Heart right ventricle (tissue), 16 donors: ENCODE data around the gene ANXA6. TPM values are rescaled to one million over a fixed set of nuclear protein-coding genes. Genes with fewer than 3 reads are reported as not detected.
"Not testable (repeated sequence)": the region's sequence is repeated elsewhere in the genome, so short reads cannot be mapped to it uniquely, and the experiment has no call there.

ENCODE experiments used
- ATAC-seq, 8 donors: fragments of 200-7000 bp; cut with Tn5 transposase; one replicate each; pipeline ENCODE4 v1.9.1; 2020; ENCODE audit warnings: mild to moderate bottlenecking in 8 of 8, moderate library complexity in 8 of 8, moderate number of reproducible peaks in 1 of 8
- DNase-seq, 2 donors: peaks; one replicate each; pipeline ENCODE4 v3.0.0-alpha.2; 2020
- H3K27ac ChIP-seq, 10 donors: fragments of 200-600 bp; sonication (generic) in 2 of 10; one replicate each; pipeline versions ENCODE4 v1.5.0 to v1.8.0; 2020 to 2022; ENCODE audit warnings: mild to moderate bottlenecking in 3 of 10
- H3K27me3 ChIP-seq, 7 donors: fragments of 200-600 bp; one replicate each; pipeline ENCODE4 v1.8.0; 2021 to 2022; ENCODE audit warnings: mild to moderate bottlenecking in 2 of 7
- H3K36me3 ChIP-seq, 9 donors: fragments of 200-600 bp; sonication (generic) in 1 of 9; one replicate each; pipeline versions ENCODE4 v1.5.0 to v1.8.0; 2020 to 2022; ENCODE audit warnings: mild to moderate bottlenecking in 2 of 9
- H3K4me1 ChIP-seq, 9 donors: fragments of 200-600 bp; sonication (generic) in 1 of 9; one replicate each; pipeline versions ENCODE4 v1.5.0 to v1.8.0; 2020 to 2022; ENCODE audit warnings: mild to moderate bottlenecking in 4 of 9
- H3K4me3 ChIP-seq, 10 donors: fragments of 200-600 bp; sonication (generic) in 2 of 10; one replicate each; pipeline versions ENCODE4 v1.5.0 to v1.8.0; 2020 to 2022; ENCODE audit warnings: mild to moderate bottlenecking in 7 of 10, moderate library complexity in 2 of 10
- H3K9me3 ChIP-seq, 11 donors: fragments of 200-600 bp in 10 of 11; sonication (generic) in 2 of 11; one replicate each; pipeline versions ENCODE4 v1.5.0 to v1.8.0; 2013 to 2022; ENCODE audit warnings: mild to moderate bottlenecking in 2 of 11, control low read depth in 1 of 11, moderate library complexity in 1 of 11
- WGBS, 2 donors: extraction: QIAGEN DNeasy Blood & Tissue Kit; methylation state at CpG; one replicate each; pipeline ENCODE4 v1.1.7; 2013; ENCODE audit warnings: inconsistent platforms in 1 of 2; 5-methylcytosine and 5-hydroxymethylcytosine counted together
- intact Hi-C, 10 donors: fragments of 100-400 bp; cut with DNase I; formaldehyde crosslinking; loops; one replicate each; pipeline versions ENCODE4 v1.11.1 to v1.14.2; 2022
- polyA plus RNA-seq, 2 donors: library from polyadenylated mRNA; stranded (reverse); fragments of 200-250 nt; gene quantifications; one replicate each; pipeline ENCODE4 v1.2.3, GENCODE V29; 2013
- total RNA-seq, 10 donors: library from RNA; stranded (reverse); fragmentation: NEBNext Ultra II Directional in 3 of 10; extraction: Animal tissue kit (Norgen Biotek cat#: 25700) in 3 of 10; gene quantifications; one replicate each; pipeline versions ENCODE4 v1.2.1 to v1.2.4, GENCODE V29; 2021 to 2023
- TF ChIP-seq, protein P1 (sequence below), 9 donors: fragments of 200-600 bp; sonication (generic) in 2 of 9; IDR thresholded peaks; one replicate each; pipeline versions ENCODE4 v1.5.0 to v1.8.0; 2021 to 2022; ENCODE audit warnings: antibody characterized with exemption in 9 of 9, mild to moderate bottlenecking in 5 of 9, moderate library complexity in 1 of 9
- donor health status: Arrhythmogenic right ventricular cardiomyopathy.
- donor health status: ischemic (EF 13 %, LVEDD 7.1; RV severe dilation, severe dysfunction).
- donor health status: healthy with polysubstance abuse.
- donor health status: DM: no; HTN: yes; CAD: no.
- donor health status: DM: no; HTN: no; CAD: no.
- donor health status: ischemic (EF 25% LVEDD 6.9; RV normal size, moderate dysfunction).
- donor health status: ischemic (EF 25% LVEDD 5.7; RV mildly dilated, moderate dysfunction).
- donor health status: healthy.
- donor health status: DM: yes; HTN: yes; CAD: no.
- donor health status: Ischemic cardiomyopathy.
- donor health status: ischemic (EF 35%, LVEDD 5.7; RV mildly dilated, moderate dysfunction).
- donor health status: nonischemic (EF 11% LVEDD 7.7; RV severe dilation, severe dysfunction).
- donor health status: DM: yes; HTN: yes; CAD: no.
- donor health status: PGD.
- donor health status: ischemic (EF 29% LVEDD 5.4; RV normal size, mild dysfunction).
- donor health status: nonischemic (EF 23%, LVEDD 6.1; RV moderate dilation, normal function).

ANXA6 gene
- total and polyA plus RNA-seq, 12 donors: 137 to 275 (median 218) TPM

DNA sequence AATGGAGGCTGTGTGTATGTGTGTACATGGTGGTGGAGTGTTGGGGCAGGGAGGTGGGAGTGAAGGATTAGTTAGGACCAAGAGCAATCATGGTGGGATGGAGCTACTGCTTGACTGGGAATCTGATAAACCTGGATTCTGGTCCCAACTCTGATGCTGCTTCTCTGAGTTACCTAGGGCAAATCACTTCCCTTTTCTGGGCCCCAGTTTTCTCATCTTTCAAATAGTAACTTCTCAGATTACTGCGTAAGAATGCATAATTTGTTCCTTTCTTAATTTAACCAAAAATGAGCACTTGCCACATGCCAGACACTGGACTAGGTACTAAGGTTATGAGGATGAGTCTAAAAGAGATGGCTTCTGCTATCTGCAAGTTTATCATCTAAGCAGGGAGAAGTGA lies 20.8 kb upstream of the ANXA6 start:
- intact Hi-C loops: loop anchor here in 1 of 10 donors (10.0 kb wide), 1 partner anchor 56 kb away; no protein-coding TSS in a partner anchor
- Histone ChIP-seq H3K4me3 (no peak overlapping the region), H3K36me3 (peaks cover 0 to 57% (median 5%) of the 10 kb centered on the region in 9 donors), H3K4me1 (peaks cover 0 to 16% (median 0%) of the 10 kb centered on the region in 9 donors), H3K27ac (no peak overlapping the region), H3K27me3 (no peaks in the 10 kb centered on the region), H3K9me3 (no peaks in the 10 kb centered on the region)
- DNase-seq: no peak
- 91 to 93% methylated on average over 1 of the region's 1 CpG for WGBS, 2 donors
- TF ChIP-seq, protein P1, sequence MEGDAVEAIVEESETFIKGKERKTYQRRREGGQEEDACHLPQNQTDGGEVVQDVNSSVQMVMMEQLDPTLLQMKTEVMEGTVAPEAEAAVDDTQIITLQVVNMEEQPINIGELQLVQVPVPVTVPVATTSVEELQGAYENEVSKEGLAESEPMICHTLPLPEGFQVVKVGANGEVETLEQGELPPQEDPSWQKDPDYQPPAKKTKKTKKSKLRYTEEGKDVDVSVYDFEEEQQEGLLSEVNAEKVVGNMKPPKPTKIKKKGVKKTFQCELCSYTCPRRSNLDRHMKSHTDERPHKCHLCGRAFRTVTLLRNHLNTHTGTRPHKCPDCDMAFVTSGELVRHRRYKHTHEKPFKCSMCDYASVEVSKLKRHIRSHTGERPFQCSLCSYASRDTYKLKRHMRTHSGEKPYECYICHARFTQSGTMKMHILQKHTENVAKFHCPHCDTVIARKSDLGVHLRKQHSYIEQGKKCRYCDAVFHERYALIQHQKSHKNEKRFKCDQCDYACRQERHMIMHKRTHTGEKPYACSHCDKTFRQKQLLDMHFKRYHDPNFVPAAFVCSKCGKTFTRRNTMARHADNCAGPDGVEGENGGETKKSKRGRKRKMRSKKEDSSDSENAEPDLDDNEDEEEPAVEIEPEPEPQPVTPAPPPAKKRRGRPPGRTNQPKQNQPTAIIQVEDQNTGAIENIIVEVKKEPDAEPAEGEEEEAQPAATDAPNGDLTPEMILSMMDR (IDR thresholded peaks at IDR 0.05): no peak
- no peak for ATAC-seq

DNA sequence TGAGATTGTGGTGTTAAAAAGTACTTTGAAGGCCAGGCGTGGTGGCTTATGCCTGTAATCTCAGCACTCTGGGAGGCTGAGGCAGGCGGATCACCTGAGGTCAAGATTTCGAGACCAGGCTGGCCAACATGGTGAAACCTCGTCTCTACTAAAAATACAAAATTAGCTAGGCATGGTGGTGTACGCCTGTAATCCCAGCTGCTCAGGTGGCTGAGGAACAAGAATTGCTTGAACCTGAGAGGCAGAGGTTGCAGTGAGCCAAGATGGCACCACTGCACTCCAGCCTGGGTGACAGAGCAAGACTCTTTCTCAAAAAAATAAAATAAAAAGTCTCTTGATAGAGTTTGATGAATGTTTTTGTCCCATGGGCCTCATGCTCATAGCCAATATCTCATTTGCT lies 18.7 kb upstream of the ANXA6 start:
- intact Hi-C loops: loop anchor here in 1 of 10 donors (10.0 kb wide), 1 partner anchor 59 kb away; no protein-coding TSS in a partner anchor
- not testable (repeated sequence) for H3K27ac ChIP-seq
- 56 to 92% methylated on average over 5 of the region's 5 CpGs for WGBS, 2 donors

GRCh38 chr5:151174612-151175101 lies 17.1 kb upstream of the ANXA6 start:
- 71 to 74% methylated on average over 15 of the region's 15 CpGs for WGBS, 2 donors
- Histone ChIP-seq H3K36me3 (peaks cover 0 to 20% (median 0%) of the 10 kb centered on the region in 9 donors), H3K9me3 (no peaks in the 10 kb centered on the region), H3K27me3 (no peaks in the 10 kb centered on the region), H3K4me1 (peaks cover 0 to 12% (median 0%) of the 10 kb centered on the region in 9 donors), H3K27ac (peak overlapping the region in 2 of 10 donors; percentile 13 to 22), H3K4me3 (peak overlapping the region in 2 of 10 donors; percentile 2 to 16)
- TF ChIP-seq, protein P1 (IDR thresholded peaks at IDR 0.05): no peak
- ATAC-seq (peak in 7 of 8 donors; percentile 21 to 71 (median 49)), DNase-seq (no peak)
- intact Hi-C loops: loop anchor here in 1 of 10 donors (10.0 kb wide), 1 partner anchor 60 kb away; no protein-coding TSS in a partner anchor

More for the DNA sequence above, 18.7 kb upstream of the ANXA6 start:
- H3K27me3 ChIP-seq, H3K9me3 ChIP-seq, ATAC-seq, DNase-seq, H3K4me3 ChIP-seq: not testable (repeated sequence)
- H3K36me3 ChIP-seq: peaks cover 0 to 36% (median 0%) of the 10 kb centered on the region in 9 donors
- peaks cover 0 to 12% (median 0%) of the 10 kb centered on the region in 9 donors for H3K4me1 ChIP-seq

DNA sequence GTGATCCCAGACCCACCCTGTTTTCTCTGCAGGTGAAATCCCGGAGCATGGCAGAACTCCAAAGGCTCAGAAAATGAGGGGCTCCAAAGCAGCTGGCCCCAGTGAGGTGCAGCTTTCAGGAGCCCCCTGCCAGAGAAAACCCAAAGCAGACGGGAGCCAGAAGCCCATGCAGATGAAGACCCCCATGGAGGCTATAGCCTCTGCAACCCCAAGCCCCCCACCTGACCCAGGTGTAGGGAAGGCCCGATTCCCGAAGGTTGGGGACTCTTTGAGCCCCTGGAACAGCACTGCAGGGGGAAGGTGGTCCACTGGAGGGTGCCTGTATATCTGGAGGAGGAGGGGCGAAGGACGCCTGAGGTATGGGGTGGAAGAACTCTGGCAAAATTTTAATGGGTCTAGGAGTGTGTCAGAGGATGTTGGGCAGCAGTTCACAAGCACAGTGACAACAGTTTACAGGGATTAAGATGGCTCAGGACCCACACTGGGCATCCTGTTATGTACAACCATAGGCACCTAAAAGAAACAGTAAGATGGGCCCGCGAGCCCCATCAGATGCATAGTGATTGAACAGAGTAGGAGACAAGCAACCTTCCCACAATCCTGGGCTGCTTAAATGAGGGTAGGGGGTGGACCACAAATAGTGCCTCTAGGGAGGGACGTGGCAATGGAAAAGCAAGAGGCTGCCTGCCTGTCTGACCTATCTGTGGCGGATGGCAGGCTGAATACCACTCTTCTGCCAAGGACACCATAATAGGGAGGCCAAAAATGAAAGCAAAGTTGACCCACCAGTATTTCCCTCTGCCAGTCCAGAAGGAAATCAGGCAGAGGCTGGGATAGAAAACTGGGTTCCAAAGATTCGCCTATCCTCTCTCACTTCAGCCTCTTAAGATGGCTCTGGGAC lies 16.4 kb upstream of the ANXA6 start:
- TF ChIP-seq, protein P1 (IDR thresholded peaks at IDR 0.05): no peak
- Histone ChIP-seq H3K4me3 (peak overlapping the region in 2 of 10 donors; percentile 2 to 16), H3K27ac (peak overlapping the region in 1 of 10 donors; percentile 22), H3K9me3 (no peaks in the 10 kb centered on the region), H3K4me1 (peaks cover 0 to 15% (median 4%) of the 10 kb centered on the region in 9 donors), H3K27me3 (no peaks in the 10 kb centered on the region), H3K36me3 (peaks cover 0 to 13% (median 0%) of the 10 kb centered on the region in 9 donors)
- WGBS, 2 donors: 84 to 87% methylated on average over 11 of the region's 11 CpGs
- DNase-seq (no peak), ATAC-seq (peak; percentile 9 to 39 (median 34))
- intact Hi-C loops: loop anchor here in 1 of 10 donors (10.0 kb wide), 1 partner anchor 61 kb away; no protein-coding TSS in a partner anchor
